ENCODE results near the gene DDO. TPM values are rescaled to one million over a fixed set of nuclear protein-coding genes. Genes with fewer than 3 reads are reported as not detected.
A peak's percentile ranks its signal among the peaks of the same experiment; 100 is the strongest.

DDO gene
- 1 to 10 TPM in 2 of 7 donors, under 1 TPM in 2, not detected in 3; 0.62 to 2.2 (median 0.88) TPM for total RNA-seq
- polyA plus RNA-seq, result 1 to 10 TPM in 1 of 2 donors, under 1 TPM in 1; 0.45 to 2.5 TPM
- long read RNA-seq, donor 1, partial matches to known transcripts, result 0 of 4 reads
- long read RNA-seq, donor 1, other reads (novel, unspliced or antisense), result 1 of 4 reads
- long read RNA-seq, donor 2, result 0 reads
- long read RNA-seq, donor 3, result 0 reads

GRCh38 chr6:110415086-110415916 is at the start of gene DDO:
Gene DDO (minus strand): TSS chr6:110415575. CDS start chr6:110413462, 2,113 bp downstream.
- Histone ChIP-seq H3K4me3 (peak within 1 kb of the TSS; percentile 26), H3K9me3 (no peaks in the 10 kb centered on the region), H3K4me1 (ENCODE audit: insufficient read depth) (no peaks in the 10 kb centered on the region), H3K27ac (no peak within 1 kb of the TSS), H3K27me3 (no peaks in the 10 kb centered on the region), H3K36me3 (no peaks in the 10 kb centered on the region)
- intact Hi-C loops (cut with DNase I), result no loop called here
- 51 to 67% (median 59%) methylated on average over 12 of the region's 12 CpGs for WGBS, 3 donors
- peak in 4 of 5 donors; percentile 32 to 55 (median 44) for DNase-seq
- TF ChIP-seq POLR2A (IDR thresholded peaks at IDR 0.05), result no peak
- TF ChIP-seq CTCF (IDR thresholded peaks at IDR 0.05), result no peak
- TF ChIP-seq EP300 (IDR thresholded peaks at IDR 0.05), result no peak

GRCh38 chr6:110462884-110463481 is 47.6 kb upstream of the DDO start:
- no peak for DNase-seq
- 72 to 79% (median 73%) methylated on average over 2 of the region's 2 CpGs for WGBS, 3 donors
- no peak for TF ChIP-seq CTCF (IDR thresholded peaks at IDR 0.05)
- no peak for TF ChIP-seq EP300 (IDR thresholded peaks at IDR 0.05)
- no peak for TF ChIP-seq POLR2A (IDR thresholded peaks at IDR 0.05)
- H3K4me3 ChIP-seq, result no peak overlapping the region
- no peak overlapping the region for H3K27ac ChIP-seq
- H3K4me1 ChIP-seq (ENCODE audit: insufficient read depth), result no peaks in the 10 kb centered on the region
- intact Hi-C loops (cut with DNase I), result no loop called here
- no peaks in the 10 kb centered on the region for H3K27me3 ChIP-seq
- no peaks in the 10 kb centered on the region for H3K36me3 ChIP-seq
- H3K9me3 ChIP-seq, result no peaks in the 10 kb centered on the region

- intact Hi-C loops (cut with DNase I), result no loop called here
- TF ChIP-seq CTCF (IDR thresholded peaks at IDR 0.05), result no peak
- no peak for TF ChIP-seq EP300 (IDR thresholded peaks at IDR 0.05)
- TF ChIP-seq POLR2A (IDR thresholded peaks at IDR 0.05), result no peak
- 92 to 100% (median 100%) methylated on average over 1 of the region's 1 CpG for WGBS, 3 donors
These were observed 46.0 kb upstream of the DDO start for GRCh38 chr6:110461376-110461775.

GRCh38 chr6:110459137-110459536 is 43.8 kb upstream of the DDO start:
- no peak for DNase-seq
- no peaks in the 10 kb centered on the region for H3K36me3 ChIP-seq
- H3K4me1 ChIP-seq (ENCODE audit: insufficient read depth), result no peaks in the 10 kb centered on the region
- no peak overlapping the region for H3K4me3 ChIP-seq
- H3K27me3 ChIP-seq, result no peaks in the 10 kb centered on the region
- TF ChIP-seq POLR2A (IDR thresholded peaks at IDR 0.05), result no peak
- no peak for TF ChIP-seq EP300 (IDR thresholded peaks at IDR 0.05)
- TF ChIP-seq CTCF (IDR thresholded peaks at IDR 0.05), result no peak
- H3K9me3 ChIP-seq, result no peaks in the 10 kb centered on the region
- no peak overlapping the region for H3K27ac ChIP-seq
- intact Hi-C loops (cut with DNase I), result no loop called here
- WGBS, 3 donors, result 92 to 93% (median 93%) methylated on average over 2 of the region's 2 CpGs

More at GRCh38 chr6:110461376-110461775, 46.0 kb upstream of the DDO start:
- Histone ChIP-seq H3K27ac (no peak overlapping the region), H3K27me3 (no peaks in the 10 kb centered on the region), H3K4me3 (no peak overlapping the region), H3K36me3 (no peaks in the 10 kb centered on the region), H3K9me3 (no peaks in the 10 kb centered on the region), H3K4me1 (ENCODE audit: insufficient read depth) (no peaks in the 10 kb centered on the region)
- DNase-seq, result no peak

Data from ovary (tissue), 10 donors.